GM04503 (cell line): ENCODE data around the gene STX2.
A peak's percentile ranks its signal among the peaks of the same experiment; 100 is the strongest.
"Not testable (repeated sequence)": the region's sequence is repeated elsewhere in the genome, so short reads cannot be mapped to it uniquely, and the experiment has no call there.

ENCODE experiments used
- DNase-seq: peaks from one replicate; pipeline ENCODE4 v3.0.0-alpha.2; 2012; ENCODE audit warnings: low read depth

The STX2 gene

DNA sequence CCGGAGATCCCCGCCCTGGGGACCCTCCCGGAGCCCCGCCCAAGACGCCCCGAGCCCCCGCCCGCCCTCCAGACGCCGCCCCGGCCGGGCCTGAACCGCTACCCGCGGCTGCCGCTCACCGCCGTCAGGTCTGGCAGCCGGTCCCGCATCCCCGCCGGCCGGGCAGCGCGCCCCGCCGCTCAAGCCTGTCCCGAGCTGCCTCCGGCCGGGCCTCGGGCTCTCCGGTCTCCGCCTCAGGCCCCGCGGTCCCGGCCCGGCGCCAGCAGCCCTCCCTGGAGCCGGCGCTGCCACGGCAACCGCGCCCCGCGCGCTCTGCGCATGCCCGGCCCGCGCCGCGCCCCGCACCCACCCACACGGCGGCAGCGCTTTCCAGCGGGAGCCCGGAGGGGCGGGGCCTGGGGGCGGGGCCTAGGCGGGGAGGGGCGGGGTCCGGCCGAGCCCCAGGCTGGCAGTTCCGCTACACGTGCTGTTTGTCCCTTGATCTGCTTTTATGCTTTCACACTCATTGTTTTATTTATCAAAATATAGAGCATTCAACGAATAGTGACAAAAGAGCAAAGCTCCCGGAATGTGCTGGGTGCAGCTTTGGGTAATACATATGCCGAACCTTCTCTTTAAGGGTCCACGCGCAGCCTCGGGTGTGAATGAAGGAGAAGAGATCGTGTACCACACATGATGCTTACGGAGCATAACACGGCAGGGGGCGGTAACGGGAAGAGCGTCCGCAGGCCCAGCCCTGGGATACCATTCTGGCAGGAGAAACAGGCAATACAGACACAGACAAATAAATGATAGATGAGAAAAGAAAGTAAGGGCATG is at the start of gene STX2:
Gene STX2 (minus strand): TSS at position 300 of the 819 bp plus-strand sequence. CDS start 151 bp downstream, at position 149.
- peak; percentile 38 for DNase-seq

DNA sequence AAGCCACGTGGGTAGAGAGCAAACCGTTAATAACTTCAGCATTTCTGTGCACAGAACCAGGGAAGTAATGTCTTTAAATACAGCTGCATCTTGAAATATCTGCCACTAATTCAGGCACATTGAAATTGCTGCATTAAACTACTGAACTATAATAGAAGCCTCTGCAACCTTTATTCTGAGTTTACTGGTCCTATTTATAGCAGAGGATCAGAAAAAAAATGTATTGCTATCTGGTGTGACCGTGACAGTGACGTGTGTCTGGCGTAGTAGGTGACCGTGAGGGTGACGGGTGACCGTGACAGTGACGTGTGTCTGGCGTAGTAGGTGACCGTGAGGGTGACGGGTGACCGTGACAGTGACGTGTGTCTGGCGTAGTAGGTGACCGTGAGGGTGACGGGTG is 48.1 kb upstream of the STX2 start:
- not testable (repeated sequence) for DNase-seq

GRCh38 chr12:130881548-130881947 is 42.5 kb upstream of the STX2 start:
- no peak for DNase-seq

DNA sequence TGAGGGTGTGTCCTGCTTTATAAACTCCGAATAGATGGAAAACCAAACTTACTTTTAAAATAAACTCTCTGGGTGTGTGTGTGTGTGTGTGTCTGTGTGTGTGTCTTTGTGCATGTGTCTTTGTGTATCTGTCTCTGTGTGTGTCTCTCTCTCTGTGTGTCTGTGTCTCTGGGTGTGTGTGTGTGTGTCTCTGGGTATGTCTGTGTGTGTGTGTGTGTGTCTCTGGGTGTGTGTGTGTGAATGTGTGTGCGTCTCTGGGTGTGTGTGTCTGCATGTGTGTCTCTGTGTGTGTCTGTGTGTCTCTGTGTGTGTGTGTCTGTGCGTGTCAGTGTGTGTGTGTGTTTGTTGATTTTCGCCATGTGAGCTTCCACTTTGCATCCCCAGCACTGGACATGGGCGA is 42.0 kb upstream of the STX2 start:
- DNase-seq: no peak

DNA sequence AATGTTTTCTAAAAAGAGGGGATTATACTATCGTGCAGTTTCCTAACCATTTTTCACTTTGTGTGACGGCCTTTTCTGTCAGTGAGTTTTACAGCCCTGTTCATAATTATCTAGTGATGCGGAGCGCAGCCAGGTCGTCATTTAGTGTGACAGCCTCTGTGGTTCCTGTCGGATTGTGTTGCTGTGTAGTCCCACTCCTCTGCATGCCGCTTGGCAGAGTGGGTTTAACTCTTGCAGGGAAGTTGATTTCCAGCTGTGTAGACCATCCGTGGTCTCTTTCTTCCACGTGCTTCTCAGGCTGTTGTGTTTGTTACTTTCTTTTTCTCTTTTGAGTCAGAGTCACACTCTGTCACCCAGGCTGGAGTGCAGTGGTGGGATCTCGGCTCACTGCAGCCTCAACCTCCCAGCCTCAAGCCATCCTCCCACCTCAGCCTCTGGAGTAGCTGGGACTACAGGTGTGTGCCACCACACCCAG is 41.4 kb upstream of the STX2 start:
- no peak for DNase-seq

DNA sequence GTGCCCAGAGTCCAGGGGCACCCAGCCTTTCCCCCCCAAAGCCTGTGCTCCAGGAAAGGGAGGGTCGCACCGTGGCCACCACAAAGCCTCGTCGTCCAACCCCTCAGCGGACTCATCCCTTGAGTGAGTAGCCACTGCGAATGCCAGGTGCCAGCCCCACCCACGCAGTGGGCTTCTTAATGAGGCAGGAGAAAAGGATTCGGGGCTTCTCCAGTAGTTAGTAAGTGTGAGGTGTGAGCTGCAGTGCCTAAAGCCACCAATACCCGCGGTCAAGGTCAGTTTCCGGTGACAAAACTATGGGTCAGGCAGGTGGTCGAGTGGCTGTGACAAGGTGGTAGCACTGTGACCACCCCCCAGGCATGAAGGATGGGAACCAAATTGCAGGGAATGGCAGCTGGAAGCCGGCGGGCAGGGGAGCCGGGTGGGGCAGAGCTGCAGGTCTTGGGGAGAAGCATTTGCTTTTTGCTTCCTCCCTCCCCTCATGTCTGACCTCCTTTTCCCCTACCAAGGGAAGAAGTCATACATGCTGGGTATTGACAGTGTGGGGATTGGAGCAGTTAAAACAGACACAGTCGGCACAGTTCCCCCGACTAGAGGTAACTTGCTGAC is 40.8 kb upstream of the STX2 start:
- DNase-seq: no peak

- no peak for DNase-seq
Measured at GRCh38 chr12:130879212-130879686, 40.2 kb upstream of the STX2 start.

DNA sequence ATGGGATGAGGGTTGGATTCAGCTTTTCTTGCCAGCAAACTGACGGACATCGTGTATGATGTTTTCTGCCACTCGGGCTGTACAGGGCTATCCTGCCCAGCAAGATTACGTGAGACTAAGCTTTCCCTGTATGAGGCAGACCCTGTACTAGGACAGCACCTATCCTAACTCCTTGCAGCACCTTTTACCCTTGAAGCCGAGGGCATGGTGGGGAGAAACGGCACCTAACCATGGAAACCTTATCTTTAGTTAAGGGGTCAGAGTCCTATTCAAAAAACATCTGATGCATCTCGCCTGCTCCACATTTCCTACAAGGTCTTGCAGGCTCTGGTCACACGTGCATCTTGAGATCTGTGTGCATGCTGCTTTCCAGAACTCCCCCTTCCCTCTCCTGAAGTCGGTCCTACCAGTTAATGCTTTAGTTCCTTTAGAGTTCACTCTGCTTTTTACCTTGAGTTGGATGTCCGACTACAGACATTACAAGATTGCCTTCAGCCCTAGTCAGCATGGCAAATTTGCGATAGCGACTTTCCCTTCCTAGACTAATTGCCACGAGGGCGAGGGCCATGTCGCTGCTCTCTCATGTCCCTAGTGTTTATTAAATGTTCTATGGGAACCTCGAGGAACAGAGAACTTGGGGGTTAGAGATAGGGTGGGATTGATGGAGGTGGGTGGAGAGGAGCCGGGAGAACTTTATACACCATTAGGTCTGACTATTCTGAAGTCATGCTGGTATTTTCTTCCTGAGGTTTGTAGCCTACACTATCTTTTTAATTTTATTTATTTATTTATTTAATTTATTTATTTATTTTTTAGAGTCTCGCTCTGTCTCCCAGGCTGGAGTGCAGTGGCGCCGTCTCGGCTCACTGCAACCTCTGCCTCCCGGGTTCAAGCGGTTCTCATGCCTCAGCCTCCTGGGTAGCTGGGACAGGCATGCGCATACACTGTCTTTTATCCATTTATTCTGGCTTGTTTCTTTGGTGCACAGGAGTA is 39.4 kb upstream of the STX2 start:
- DNase-seq: no peak

DNA sequence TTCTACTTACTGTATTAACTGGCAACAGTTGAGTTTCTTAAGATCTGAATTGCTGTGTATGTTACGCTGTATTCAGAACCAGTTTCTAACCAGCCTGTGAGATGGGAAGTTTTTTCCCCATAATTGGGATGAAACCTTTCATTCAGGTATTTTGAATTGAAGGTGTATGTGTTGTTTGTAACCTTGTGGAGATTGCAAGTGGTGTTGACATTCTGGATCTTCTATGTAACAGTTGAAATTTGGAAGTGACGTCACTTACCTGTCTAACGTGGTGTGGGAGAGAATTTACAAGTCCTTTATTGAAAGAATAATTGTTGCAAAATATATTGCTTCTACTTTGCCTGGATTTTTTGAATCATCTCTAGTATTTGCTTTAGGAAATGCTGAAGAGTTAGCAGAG is 38.3 kb upstream of the STX2 start:
- DNase-seq: no peak

- DNase-seq: no peak
Measured at GRCh38 chr12:130876758-130877157, 37.7 kb upstream of the STX2 start.

- no peak for DNase-seq
Measured at GRCh38 chr12:130876297-130876696, 37.2 kb upstream of the STX2 start.

GRCh38 chr12:130875708-130876107 is 36.7 kb upstream of the STX2 start:
- not testable (repeated sequence) for DNase-seq

DNA sequence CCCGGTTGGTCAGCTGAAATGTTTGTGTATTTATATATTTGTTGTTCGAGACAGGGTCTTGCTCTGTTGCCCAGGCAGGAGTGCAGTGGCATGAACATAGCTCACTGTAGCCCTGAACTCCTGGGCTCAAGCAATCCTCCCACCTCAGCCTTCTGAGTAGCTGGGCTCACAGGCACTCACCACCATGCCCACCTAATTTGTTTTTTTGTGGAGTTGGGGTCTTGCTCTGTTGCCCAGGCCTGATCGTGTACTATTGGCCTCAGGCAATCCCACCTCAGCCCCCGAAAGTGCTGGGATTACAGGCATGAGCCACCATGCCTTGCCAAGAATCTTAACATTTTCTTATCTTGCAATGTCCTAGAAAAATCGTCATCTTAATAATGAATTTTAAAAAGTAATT is 36.1 kb upstream of the STX2 start:
- DNase-seq: no peak

GRCh38 chr12:130874696-130875095 is 35.6 kb upstream of the STX2 start:
- no peak for DNase-seq

DNA sequence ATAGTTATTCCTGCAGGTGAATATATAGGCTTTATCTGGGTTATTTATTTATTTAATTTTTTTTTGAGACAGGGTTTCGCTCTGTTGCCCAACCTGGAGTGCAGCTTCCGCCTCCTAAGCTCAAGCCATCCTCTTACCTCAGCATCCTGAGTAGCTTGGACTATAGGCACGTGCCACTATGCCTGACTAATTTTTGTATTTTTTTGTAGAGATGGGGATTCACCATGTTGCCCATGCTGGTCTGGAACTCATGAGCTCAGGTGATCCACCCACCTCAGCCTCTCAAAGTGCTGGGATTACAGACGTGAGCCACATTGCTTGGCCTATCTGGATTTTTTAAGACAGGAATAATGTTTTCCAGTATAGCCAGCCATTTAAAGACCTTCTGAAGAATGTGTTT is 34.8 kb upstream of the STX2 start:
- no peak for DNase-seq

DNA sequence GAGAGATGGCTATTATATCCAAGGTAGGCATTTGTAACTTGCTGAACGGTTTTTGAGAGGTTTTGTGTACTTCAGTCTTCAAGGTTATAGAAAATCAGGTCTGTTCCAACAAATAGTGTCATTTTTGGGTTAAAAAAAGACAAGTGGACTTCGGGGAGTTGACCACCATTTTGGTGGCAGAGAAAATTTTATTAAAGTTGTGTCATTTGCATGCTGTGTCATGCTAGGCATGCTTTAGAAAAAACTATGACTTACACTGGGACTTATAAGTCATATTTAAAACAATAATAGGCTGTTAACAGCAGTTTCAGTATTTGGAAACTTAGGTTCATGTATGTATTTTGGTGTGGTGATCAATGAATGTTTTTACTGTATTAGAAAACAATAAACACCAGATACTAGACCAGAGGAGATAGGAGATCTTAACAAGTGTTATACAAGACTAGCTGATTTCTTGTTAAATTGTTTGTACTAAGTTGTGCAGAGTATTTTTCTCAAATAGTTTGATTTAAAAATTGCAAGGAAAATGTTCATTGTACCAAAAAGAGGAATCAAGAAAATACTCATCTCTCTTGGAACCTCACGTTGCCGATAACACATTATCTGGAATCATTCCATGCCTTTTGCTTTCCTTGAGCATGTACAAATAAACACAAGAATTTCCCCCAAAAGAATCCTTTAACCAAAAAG is 34.2 kb upstream of the STX2 start:
- no peak for DNase-seq

DNA sequence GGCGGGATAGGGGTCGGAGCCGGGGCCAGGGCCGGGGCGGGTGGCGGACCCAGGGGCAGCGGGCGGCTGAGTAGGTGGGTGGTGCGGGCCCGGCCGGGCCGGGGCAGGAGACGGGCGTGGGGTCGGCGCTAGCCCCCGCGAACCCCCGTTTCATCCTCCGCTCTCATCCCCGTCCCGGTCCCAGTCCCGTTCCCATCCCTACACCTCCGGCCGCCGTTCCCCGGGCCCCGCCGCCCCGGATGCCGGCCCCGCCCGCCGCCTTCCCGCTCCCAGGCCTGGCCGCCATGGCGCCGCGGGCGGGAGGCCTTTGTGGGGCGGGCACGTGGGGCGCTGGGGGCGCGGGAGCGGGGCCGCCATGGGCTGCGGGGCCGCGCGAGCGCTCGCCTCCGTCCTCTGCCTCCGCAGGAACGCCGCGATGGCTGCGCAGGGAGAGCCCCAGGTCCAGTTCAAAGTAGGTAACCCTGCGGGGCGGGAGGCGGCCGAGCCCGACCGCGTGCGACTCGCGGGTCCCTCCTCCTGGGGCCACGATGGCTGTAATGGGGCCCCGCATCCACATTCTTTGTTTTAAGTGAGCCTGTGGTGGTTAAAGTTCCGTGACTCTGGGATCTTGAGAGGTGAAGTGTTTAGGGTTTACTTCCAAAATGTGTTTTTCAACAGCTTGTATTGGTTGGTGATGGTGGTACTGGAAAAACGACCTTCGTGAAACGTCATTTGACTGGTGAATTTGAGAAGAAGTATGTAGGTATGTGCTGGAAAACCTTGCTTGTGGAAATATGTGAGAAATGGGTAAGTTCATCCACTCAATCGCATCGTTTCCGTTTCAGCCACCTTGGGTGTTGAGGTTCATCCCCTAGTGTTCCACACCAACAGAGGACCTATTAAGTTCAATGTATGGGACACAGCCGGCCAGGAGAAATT is 33.4 kb upstream of the STX2 start:
- DNase-seq: no peak

DNA sequence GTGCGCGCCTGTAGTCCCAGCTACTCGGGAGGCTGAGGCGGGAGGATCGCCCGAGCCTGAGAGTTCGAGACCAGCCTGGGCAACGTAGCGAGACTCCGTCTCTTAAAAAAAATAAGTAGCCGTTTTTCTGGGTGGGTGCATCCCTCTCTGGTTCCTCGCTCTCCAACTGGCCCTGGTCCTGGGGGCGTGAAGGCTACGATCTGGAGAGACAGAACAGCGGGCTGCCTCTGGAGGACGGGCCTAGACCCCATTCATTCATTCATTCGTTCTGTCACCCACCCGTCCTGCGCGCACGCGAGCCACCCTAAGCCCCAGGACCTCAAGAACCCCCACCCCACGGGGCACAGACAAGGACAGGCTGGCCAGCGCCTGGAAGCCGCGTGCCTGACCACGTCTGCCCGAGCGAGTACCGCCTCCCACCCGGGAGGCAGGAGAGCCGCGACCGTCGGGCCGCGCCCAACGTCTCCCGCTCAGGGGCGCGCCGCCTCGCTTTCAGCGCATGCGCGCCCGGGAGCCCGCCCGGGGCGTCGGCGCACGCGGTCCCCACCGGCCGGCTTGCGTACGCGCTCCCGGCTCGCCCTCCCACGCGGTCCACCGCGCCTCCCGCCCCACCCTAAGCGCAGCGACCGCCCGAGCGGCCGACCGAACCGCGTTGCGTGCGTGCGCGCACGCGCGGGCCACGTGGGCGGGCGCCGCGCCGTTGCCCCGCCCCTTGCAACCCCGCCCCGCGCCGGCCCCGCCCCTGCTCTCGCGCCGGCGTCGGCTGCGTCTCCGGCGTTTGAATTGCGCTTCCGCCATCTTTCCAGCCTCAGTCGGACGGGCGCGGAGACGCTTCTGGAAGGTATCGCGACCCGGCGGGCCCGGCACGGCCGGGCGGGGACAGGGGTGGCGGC is 32.5 kb upstream of the STX2 start, which contains the start of gene RAN:
Gene RAN (plus strand): TSS at position 781 of the 893 bp plus-strand sequence. CDS start 528 bp downstream, outside the sequence.
- peak; percentile 42 for DNase-seq
